ENCODE results near the gene DPEP1. TPM values are rescaled to one million over a fixed set of nuclear protein-coding genes. Genes with fewer than 3 reads are reported as not detected.

The DPEP1 gene
- total and polyA plus RNA-seq, 2 donors (not counting 3 experiments of a cell fraction or from before 2014, with no cell fraction given), result 0.37 to 0.44 TPM

- CTCF ChIA-PET, result interaction anchor here (1.2 to 1.6 kb wide), 2 partner anchors 18 kb away, joined by 3 to 4 read pairs; no protein-coding TSS in a partner anchor
- H3K36me3 ChIP-seq (ENCODE audit: control insufficient read depth in 2 of 2, extremely low read depth in 1 of 2, insufficient read depth in 2 of 2, low read length in 2 of 2), result no peaks in the 10 kb centered on the region
- no peak overlapping the region for H2AFZ ChIP-seq (ENCODE audit: low read depth, low read length)
- no peak overlapping the region for H3K27ac ChIP-seq (ENCODE audit: insufficient read depth, low read depth, low read length)
- no TSS peak for BruUV-seq (replicated peaks)
- FAIRE-seq, result no peak
- no peaks in the 10 kb centered on the region for H4K20me1 ChIP-seq (replicated peaks; ENCODE audit: control insufficient read depth, extremely low read depth, insufficient read depth, low read length)
- no peak for DNase-seq (ENCODE audit: low read depth, low spot score)
- TF ChIP-seq FOS (IDR thresholded peaks at IDR 0.05; ENCODE audit: borderline replicate concordance, insufficient read depth, low read length) (no peak), MYC (IDR thresholded peaks at IDR 0.05; ENCODE audit: low read depth, low read length) (no peak), GATA2 (IDR thresholded peaks at IDR 0.05; ENCODE audit: insufficient read depth, insufficient read length, low read depth, low read length) (no peak)
- no peaks in the 10 kb centered on the region for H3K27me3 ChIP-seq (ENCODE audit: control insufficient read depth in 2 of 2, insufficient read depth in 2 of 2, low read length in 2 of 2)
- H3K4me2 ChIP-seq (ENCODE audit: insufficient read depth, low read length), result no peak overlapping the region
- H3K9me3 ChIP-seq (replicated peaks; ENCODE audit: control insufficient read depth, insufficient read depth, low read length), result no peaks in the 10 kb centered on the region
- H3K9me1 ChIP-seq (replicated peaks; ENCODE audit: control insufficient read depth, extremely low read depth, insufficient read depth, low read length), result no peaks in the 10 kb centered on the region
- POLR2A ChIA-PET, result no interaction called here
- no peaks in the 10 kb centered on the region for H3K79me2 ChIP-seq (ENCODE audit: control insufficient read depth, insufficient read depth, low read length)
- dilution Hi-C loops (cut with MboI; ENCODE audit: extremely low pct_ligation_motif_present, low sequenced_read_pairs), result no loop called here
- no peak overlapping the region for H3K9ac ChIP-seq (replicated peaks; ENCODE audit: extremely low read depth, insufficient read depth, low read length)
- peaks cover 18% of the 10 kb centered on the region for H3K4me1 ChIP-seq (ENCODE audit: control insufficient read depth, extremely low read depth, insufficient read depth, low read length)
- intact Hi-C loops (cut with micrococcal nuclease), result loop anchor here (5.0 kb wide), 1 partner anchor 38 kb away; no protein-coding TSS in a partner anchor
- H3K4me3 ChIP-seq (replicated peaks in 1 of 3; ENCODE audit: insufficient read depth in 1 of 3, low read depth in 1 of 3, low read length in 3 of 3), result no peak overlapping the region
Measured at GRCh38 chr16:89583895-89584644, 29.4 kb upstream of the DPEP1 start.

DNA sequence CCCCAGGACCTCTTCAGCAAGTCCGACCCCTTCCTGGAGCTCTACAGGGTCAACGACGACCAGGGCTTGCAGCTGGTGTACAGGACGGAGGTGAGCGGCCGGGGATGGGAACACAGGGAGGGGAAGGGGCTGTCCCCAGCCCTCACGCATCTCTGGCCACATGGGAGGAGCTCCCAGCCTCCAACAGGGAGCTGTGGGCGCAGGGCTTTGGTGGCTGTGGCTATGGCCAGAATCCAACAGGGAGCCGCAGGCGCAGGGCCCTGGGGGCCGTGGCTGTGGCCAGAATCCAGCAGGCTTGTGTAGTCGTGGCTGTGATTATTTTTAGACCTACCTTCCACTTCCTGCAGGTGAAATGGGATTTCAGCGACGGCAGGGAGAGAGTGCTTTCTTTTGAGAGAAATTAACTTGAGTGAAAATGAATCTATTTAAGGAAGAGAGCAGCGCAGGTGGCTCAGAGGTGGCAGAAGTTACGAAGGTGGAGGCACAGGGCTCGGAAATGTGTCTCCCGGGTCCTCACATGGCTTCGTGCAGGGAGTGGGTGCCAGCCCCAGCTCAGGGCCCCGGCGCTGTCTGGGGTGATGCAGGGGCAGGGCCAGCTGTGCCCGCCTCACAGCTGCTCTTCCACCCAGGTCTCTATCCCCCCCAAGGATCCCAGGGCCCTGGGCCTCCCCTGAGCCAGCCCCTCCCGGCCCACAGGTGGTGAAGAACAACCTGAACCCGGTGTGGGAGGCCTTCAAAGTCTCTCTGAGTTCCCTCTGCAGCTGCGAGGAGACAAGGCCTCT lies 28.5 kb upstream of the DPEP1 start:
- no peak overlapping the region for H3K27ac ChIP-seq (ENCODE audit: insufficient read depth, low read depth, low read length)
- H3K4me3 ChIP-seq (replicated peaks in 1 of 3; ENCODE audit: insufficient read depth in 1 of 3, low read depth in 1 of 3, low read length in 3 of 3), result no peak overlapping the region
- no peaks in the 10 kb centered on the region for H3K9me3 ChIP-seq (replicated peaks; ENCODE audit: control insufficient read depth, insufficient read depth, low read length)
- DNase-seq (ENCODE audit: low read depth, low spot score), result no peak
- H3K79me2 ChIP-seq (ENCODE audit: control insufficient read depth, insufficient read depth, low read length), result no peaks in the 10 kb centered on the region
- no peak overlapping the region for H3K4me2 ChIP-seq (ENCODE audit: insufficient read depth, low read length)
- H3K27me3 ChIP-seq (ENCODE audit: control insufficient read depth in 2 of 2, insufficient read depth in 2 of 2, low read length in 2 of 2), result no peaks in the 10 kb centered on the region
- TF ChIP-seq GATA2 (IDR thresholded peaks at IDR 0.05; ENCODE audit: insufficient read depth, insufficient read length, low read depth, low read length), result no peak
- no peak for TF ChIP-seq CTCF (IDR thresholded peaks at IDR 0.05; ENCODE audit: extremely low read depth in 1 of 2, insufficient read depth in 1 of 2, low read depth in 1 of 2, low read length in 2 of 2)
- TF ChIP-seq FOS (IDR thresholded peaks at IDR 0.05; ENCODE audit: borderline replicate concordance, insufficient read depth, low read length), result no peak
- TF ChIP-seq EZH2 (IDR thresholded peaks at IDR 0.05; ENCODE audit: borderline replicate concordance, low read depth, low read length, severe bottlenecking), result no peak
- TF ChIP-seq MAX (IDR thresholded peaks at IDR 0.05; ENCODE audit: insufficient read depth, insufficient read length), result no peak
- no peak for TF ChIP-seq POLR2A (IDR thresholded peaks at IDR 0.05; ENCODE audit: low read depth, low read length)
- no peak for TF ChIP-seq MYC (IDR thresholded peaks at IDR 0.05; ENCODE audit: low read depth, low read length)
- no peak for TF ChIP-seq POLR2AphosphoS5 (IDR thresholded peaks at IDR 0.05; ENCODE audit: insufficient read depth, low read depth, low read length)
- TF ChIP-seq JUN (IDR thresholded peaks at IDR 0.05; ENCODE audit: borderline replicate concordance, insufficient read depth, insufficient read length, low read depth), result no peak
- dilution Hi-C loops (cut with MboI; ENCODE audit: extremely low pct_ligation_motif_present, low sequenced_read_pairs) (no loop called here), intact Hi-C loops (cut with micrococcal nuclease) (loop anchor here (5.0 kb wide), 1 partner anchor 37 kb away; no protein-coding TSS in a partner anchor)
- CTCF ChIA-PET, result interaction anchor here (1.2 to 1.6 kb wide), 2 partner anchors 17 to 19 kb away, joined by 3 to 4 read pairs; no protein-coding TSS in a partner anchor
- no peak overlapping the region for H3K9ac ChIP-seq (replicated peaks; ENCODE audit: extremely low read depth, insufficient read depth, low read length)
- POLR2A ChIA-PET, result no interaction called here
- peaks cover 18% of the 10 kb centered on the region for H3K4me1 ChIP-seq (ENCODE audit: control insufficient read depth, extremely low read depth, insufficient read depth, low read length)
- H2AFZ ChIP-seq (ENCODE audit: low read depth, low read length), result no peak overlapping the region
- BruUV-seq (replicated peaks), result no TSS peak
- H3K36me3 ChIP-seq (ENCODE audit: control insufficient read depth in 2 of 2, extremely low read depth in 1 of 2, insufficient read depth in 2 of 2, low read length in 2 of 2), result no peaks in the 10 kb centered on the region
- no peak for FAIRE-seq
- H4K20me1 ChIP-seq (replicated peaks; ENCODE audit: control insufficient read depth, extremely low read depth, insufficient read depth, low read length), result no peaks in the 10 kb centered on the region
- H3K9me1 ChIP-seq (replicated peaks; ENCODE audit: control insufficient read depth, extremely low read depth, insufficient read depth, low read length), result no peaks in the 10 kb centered on the region

All from endothelial cell of umbilical vein (primary cell).